IMR-90 (cell line): ENCODE data around the gene FRY. TPM values are rescaled to one million over a fixed set of nuclear protein-coding genes. Genes with fewer than 3 reads are reported as not detected.
A peak's percentile ranks its signal among the peaks of the same experiment; 100 is the strongest.

Experiments used
- ATAC-seq: fragments of 200-7000 bp; cut with Tn5 transposase; 2 replicates; pipeline ENCODE4 v1.9.1; 2020; ENCODE audit warnings: low read depth, mild to moderate bottlenecking, moderate library complexity
- BruUV-seq: library from RNA; stranded (reverse); fragments of 400-500 nt; replicated peaks from 2 replicates; lab custom pipeline; 2021; lab: Mats Ljungman, UMichigan
- CTCF ChIA-PET: fragments of 300-600 bp; formaldehyde crosslinking; extraction: SDS; loops from one replicate; lab custom pipeline; 2021; ENCODE audit warnings: antibody characterized with exemption; lab: Yijun Ruan, JAX
- POLR2A ChIA-PET: fragments of 300-600 bp; sonication (Branson Sonifier 250); formaldehyde crosslinking; loops from one replicate; lab custom pipeline; 2022; ENCODE audit warnings: antibody characterized with exemption; ENCODE audit not compliant: unreplicated experiment; lab: Charles Lee
- DNase-seq: peaks from one replicate; pipeline ENCODE4 v3.0.0; 2013
- H2AFZ ChIP-seq: replicated peaks from 2 replicates; pipeline ENCODE3; 2013; ENCODE audit warnings: low read length, mild to moderate bottlenecking; ENCODE audit not compliant: poor library complexity
- H2AK5ac ChIP-seq: 2 replicates; pipeline ENCODE4 v1.6.1; 2013; ENCODE audit warnings: low read depth, low read length, inconsistent platforms
- H2AK9ac ChIP-seq: replicated peaks from 2 replicates; pipeline ENCODE3; 2013; ENCODE audit warnings: mild to moderate bottlenecking, low read depth, low read length, moderate library complexity; ENCODE audit not compliant: poor library complexity
- H2BK120ac ChIP-seq: 2 replicates; pipeline ENCODE4 v1.6.1; 2013; ENCODE audit warnings: low read depth, low read length, inconsistent platforms
- H2BK15ac ChIP-seq: 3 replicates; pipeline ENCODE4 v1.6.1; 2013; ENCODE audit warnings: low read depth, low read length, inconsistent platforms
- H2BK20ac ChIP-seq: 2 replicates; pipeline ENCODE4 v1.6.1; 2013; ENCODE audit warnings: low read depth, mild to moderate bottlenecking, inconsistent platforms, low read length, moderate library complexity
- H2BK5ac ChIP-seq: 2 replicates; pipeline ENCODE4 v1.6.1; 2013; ENCODE audit warnings: mild to moderate bottlenecking, low read depth, low read length, inconsistent platforms; ENCODE audit not compliant: poor library complexity, severe bottlenecking
- H3K14ac ChIP-seq: replicated peaks from 2 replicates; pipeline ENCODE4 v1.6.1; 2013; ENCODE audit warnings: low read depth, low read length, inconsistent platforms
- H3K18ac ChIP-seq: 2 replicates; pipeline ENCODE4 v1.6.1; 2013; ENCODE audit warnings: low read depth, low read length, control low read depth
- H3K23ac ChIP-seq: 2 replicates; pipeline ENCODE4 v1.6.1; 2013; ENCODE audit warnings: low read depth, low read length, inconsistent platforms
- H3K27ac ChIP-seq: 2 replicates; pipeline ENCODE4 v1.5.1; 2013; ENCODE audit warnings: mild to moderate bottlenecking, control low read depth, low read length; ENCODE audit not compliant: insufficient read depth
- H3K27me3 ChIP-seq: 2 replicates; pipeline ENCODE4 v1.6.1; 2013; ENCODE audit warnings: low read length; ENCODE audit not compliant: control insufficient read depth, insufficient read depth
- H3K36me3 ChIP-seq: 2 replicates; pipeline ENCODE4 v1.6.1; 2013; ENCODE audit warnings: low read length, mixed read lengths; ENCODE audit not compliant: control insufficient read depth, insufficient read depth
- H3K4ac ChIP-seq: 2 replicates; pipeline ENCODE4 v1.6.1; 2013; ENCODE audit warnings: low read depth, low read length, inconsistent platforms
- H3K4me1 ChIP-seq: 2 replicates; pipeline ENCODE4 v1.6.1; 2013; ENCODE audit warnings: low read length, mixed read lengths; ENCODE audit not compliant: control insufficient read depth, insufficient read depth
- H3K4me2 ChIP-seq: 2 replicates; pipeline ENCODE4 v1.6.1; 2013; ENCODE audit warnings: low read depth, mild to moderate bottlenecking, control low read depth, low read length, moderate library complexity
- H3K4me3 ChIP-seq: 2 replicates; pipeline ENCODE4 v1.5.1; 2013; ENCODE audit warnings: low read depth, mild to moderate bottlenecking, control low read depth, low read length, moderate library complexity; ENCODE audit not compliant: insufficient read depth
- H3K56ac ChIP-seq: 2 replicates; pipeline ENCODE4 v1.6.1; 2013; ENCODE audit warnings: low read length, inconsistent platforms; ENCODE audit not compliant: insufficient read depth; ENCODE audit errors: extremely low read depth
- H3K79me1 ChIP-seq, 2 experiments: 2 replicates each; pipeline ENCODE4 v1.6.1; 2013; ENCODE audit warnings: low read length in 2 of 2, inconsistent platforms in 1 of 2, low read depth in 1 of 2
- H3K9ac ChIP-seq: 2 replicates; pipeline ENCODE4 v1.6.1; 2013; ENCODE audit warnings: low read depth, low read length, control low read depth
- H3K9me1 ChIP-seq: 2 replicates; pipeline ENCODE4 v1.6.1; 2013; ENCODE audit warnings: low read length, inconsistent platforms; ENCODE audit not compliant: insufficient read depth
- H3K9me3 ChIP-seq: 2 replicates; pipeline ENCODE4 v1.6.1; 2013; ENCODE audit warnings: low read length; ENCODE audit not compliant: control insufficient read depth, insufficient read depth
- H4K20me1 ChIP-seq: 2 replicates; pipeline ENCODE4 v1.6.1; 2013; ENCODE audit warnings: low read length, inconsistent platforms; ENCODE audit not compliant: insufficient read depth
- H4K5ac ChIP-seq: 2 replicates; pipeline ENCODE4 v1.6.1; 2013; ENCODE audit warnings: mild to moderate bottlenecking, low read depth, low read length, control low read depth
- H4K8ac ChIP-seq, 2 experiments: 2 replicates each; pipeline ENCODE4 v1.6.1; 2013; ENCODE audit warnings: low read depth in 2 of 2, low read length in 2 of 2, control low read depth in 1 of 2, inconsistent platforms in 1 of 2
- H4K91ac ChIP-seq: 2 replicates; pipeline ENCODE4 v1.6.1; 2013; ENCODE audit warnings: low read depth, low read length, inconsistent platforms; ENCODE audit not compliant: insufficient read depth
- BHLHE40 ChIP-seq: fragments of 150-350 bp; IDR thresholded peaks from 2 replicates; pipeline ENCODE4 v1.6.1; 2016; ENCODE audit warnings: mild to moderate bottlenecking, low read depth, low read length
- CEBPB ChIP-seq: IDR thresholded peaks from 2 replicates; pipeline ENCODE4 v1.6.1; 2012; ENCODE audit warnings: low read depth, low read length, improper control_type of control experiment
- MXI1 ChIP-seq: IDR thresholded peaks from 2 replicates; pipeline ENCODE4 v1.6.1; 2012; ENCODE audit warnings: low read depth, mild to moderate bottlenecking, low read length, moderate library complexity, borderline replicate concordance
- WGBS, 2 experiments: methylation state at CpG; one replicate each; pipeline versions ENCODE4 v1.1.5 to v1.1.7; 2013; ENCODE audit warnings: missing lambda C conversion rate in 2 of 2; ENCODE audit not compliant: insufficient read length in 1 of 2; ENCODE audit errors: extremely low coverage in 2 of 2; 5-methylcytosine and 5-hydroxymethylcytosine counted together
- dilution Hi-C: fragments of 300-500 bp; cut with HindIII; formaldehyde crosslinking; loops from one replicate; pipeline ENCODE4 v1.14.3; 2018; ENCODE audit warnings: low sequenced_read_pairs; ENCODE audit not compliant: unreplicated experiment
- in situ Hi-C: fragments of 300-500 bp; cut with MboI; formaldehyde crosslinking; loops from 3 replicates; pipeline ENCODE4 v1.14.3; 2019; ENCODE audit warnings: low sequenced_read_pairs, inconsistent platforms, mixed read lengths
- intact Hi-C: fragments of 100-400 bp; cut with micrococcal nuclease; formaldehyde crosslinking; loops from 2 replicates; pipeline ENCODE4 v1.10.0; 2022
- polyA plus RNA-seq, 3 experiments: library from polyadenylated mRNA; depleted of rRNA; stranded (reverse); fragments of >200 nt; gene quantifications; 2 replicates each; pipeline ENCODE4 v1.2.3, GENCODE V29; 2012; ENCODE audit warnings: low replicate concordance in 1 of 3
- total RNA-seq: library from RNA; depleted of rRNA; stranded (reverse); fragments of >200 nt; gene quantifications from 2 replicates; pipeline ENCODE4 v1.2.3, GENCODE V29; 2012

FRY gene
- total and polyA plus RNA-seq, 2 of the 4 experiments (the other 2 are of a cell fraction): 3.0 to 4.8 TPM

DNA sequence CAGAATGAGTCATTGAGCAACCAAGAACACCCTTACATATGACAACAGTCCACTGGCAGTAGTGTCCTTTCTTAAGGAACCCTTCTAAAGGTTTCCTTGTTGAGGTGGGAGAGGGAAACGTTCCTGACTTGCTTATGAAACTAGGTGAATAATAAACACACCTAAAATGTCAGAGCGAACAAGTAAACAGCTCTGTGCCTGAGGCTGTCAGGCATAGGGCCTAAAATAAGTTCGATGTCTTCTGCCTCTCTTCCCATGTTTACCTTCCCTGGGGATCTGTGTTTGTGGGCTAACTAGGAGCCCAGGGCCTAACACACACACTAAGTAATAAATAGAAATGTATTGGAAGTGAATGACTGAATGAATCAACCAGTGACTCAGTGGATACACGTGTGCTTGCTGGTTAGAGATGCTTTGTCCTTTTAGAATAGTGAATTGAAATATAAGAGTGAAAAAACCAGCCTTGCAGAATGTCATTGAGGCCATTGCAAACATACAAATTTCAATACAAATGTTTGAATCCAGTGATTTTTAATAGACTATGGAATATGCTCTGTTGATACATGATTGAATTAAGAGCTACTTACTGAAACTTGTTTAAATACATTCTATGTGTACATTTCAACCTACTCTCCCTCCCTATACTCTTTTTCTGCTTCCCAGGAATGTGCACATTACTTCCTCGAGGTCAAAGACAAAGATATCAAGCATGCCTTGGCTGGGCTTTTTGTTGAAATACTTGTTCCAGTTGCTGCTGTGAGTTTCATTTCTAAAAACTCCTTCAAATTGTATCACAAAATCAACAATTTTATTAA is 102.9 kb downstream of the FRY start:
- no peaks in the 10 kb centered on the region for H4K20me1 ChIP-seq
- H3K4me3 ChIP-seq: no peak overlapping the region
- peaks cover 2% of the 10 kb centered on the region; the same call in 1 of the 2 replicates for H3K36me3 ChIP-seq
- ChIA-PET CTCF (interaction anchor here (1.1 to 2.4 kb wide), 2 partner anchors 9 to 225 kb away, joined by 3 to 6 read pairs; no protein-coding TSS in a partner anchor), POLR2A (no interaction called here)
- peak overlapping the region; percentile 87 for H2AK5ac ChIP-seq
- peak overlapping the region; percentile 38 for H3K14ac ChIP-seq
- in situ Hi-C loops (no loop called here), dilution Hi-C loops (no loop called here), intact Hi-C loops (loop anchor here (5.0 to 10.0 kb wide), 2 partner anchors 102 to 220 kb away; partner anchors contain the start of gene FRY)
- no TSS peak for BruUV-seq
- no peaks in the 10 kb centered on the region for H3K27me3 ChIP-seq
- peaks cover 10% of the 10 kb centered on the region for H3K9me1 ChIP-seq
- H3K4ac ChIP-seq: peak overlapping the region; percentile 34; the same call in 1 of the 2 replicates
- peak overlapping the region; percentile 19; the same call in 1 of the 2 replicates for H4K91ac ChIP-seq
- peak overlapping the region; percentile 91; the same call in 1 of the 2 replicates for H3K18ac ChIP-seq
- H3K4me2 ChIP-seq: peak overlapping the region; percentile 26; the same call in 1 of the 2 replicates
- H4K5ac ChIP-seq: peak overlapping the region; percentile 74; the same call in 1 of the 2 replicates
- H4K8ac ChIP-seq: peak overlapping the region in 1 of 2 experiments; percentile 44; a peak in 1 of 4 replicates
- no peaks in the 10 kb centered on the region for H3K9me3 ChIP-seq
- 0 out of 2 replicates have a peak overlapping the region, but pooled peaks have one; percentile 21 for H3K27ac ChIP-seq
- H3K4me1 ChIP-seq: peaks cover 12% of the 10 kb centered on the region
- peak overlapping the region; percentile 81 for H2BK5ac ChIP-seq
- H2AFZ ChIP-seq: no peak overlapping the region
- no peaks in the 10 kb centered on the region for H3K79me1 ChIP-seq
- DNase-seq: peak; percentile 73
- no CpG with 5 or more reads among the region's 5 CpGs for WGBS, 2 experiments
- no peak overlapping the region for H3K56ac ChIP-seq
- no peak overlapping the region for H2AK9ac ChIP-seq
- peak; percentile 21; the same call in 1 of the 2 replicates for ATAC-seq
- peak overlapping the region; percentile 79; the same call in 1 of the 3 replicates for H2BK15ac ChIP-seq
- no peak for TF ChIP-seq CEBPB
- 0 out of 2 replicates have a peak, but pooled peaks have one; percentile 24 for TF ChIP-seq MXI1
- peak; percentile 67 for TF ChIP-seq BHLHE40
- peak overlapping the region; percentile 36; the same call in 1 of the 2 replicates for H3K23ac ChIP-seq
- no peak overlapping the region for H3K9ac ChIP-seq
- peak overlapping the region; percentile 63 for H2BK120ac ChIP-seq
- peak overlapping the region; percentile 50; the same call in 1 of the 2 replicates for H2BK20ac ChIP-seq
